GM21423 (cell line): ENCODE measurements around the gene COX4I2.
"Not testable (repeated sequence)": the region's sequence is repeated elsewhere in the genome, so short reads cannot be mapped to it uniquely, and the experiment has no call there.

ENCODE experiments used
- ATAC-seq: cut with Tn5 transposase; IDR thresholded peaks from one replicate; pipeline ENCODE4 v1.9.1; 2021; ENCODE audit warnings: mild to moderate bottlenecking, moderate library complexity; ENCODE audit not compliant: unreplicated experiment

COX4I2 gene

GRCh38 chr20:31637660-31638059, at the start of gene COX4I2:
Gene COX4I2 (plus strand): TSS chr20:31637912. CDS start chr20:31639018, 1,106 bp downstream.
- ATAC-seq, result no peak

GRCh38 chr20:31590717-31591225, 46.9 kb upstream of the COX4I2 start:
- no peak for ATAC-seq

GRCh38 chr20:31593221-31594001, 44.3 kb upstream of the COX4I2 start:
- ATAC-seq, result no peak

GRCh38 chr20:31594002-31594557, 43.6 kb upstream of the COX4I2 start:
- ATAC-seq, result no peak

GRCh38 chr20:31594558-31595379, 42.9 kb upstream of the COX4I2 start:
- no peak for ATAC-seq

- no peak for ATAC-seq
These were observed 42.4 kb upstream of the COX4I2 start for GRCh38 chr20:31595380-31595653.

GRCh38 chr20:31595654-31596411, 41.9 kb upstream of the COX4I2 start:
- ATAC-seq, result no peak

- ATAC-seq, result not testable (repeated sequence)
These were observed 41.3 kb upstream of the COX4I2 start for GRCh38 chr20:31596412-31596715.

GRCh38 chr20:31596831-31597480, 40.8 kb upstream of the COX4I2 start:
- ATAC-seq, result no peak

- ATAC-seq, result no peak
These were observed 40.2 kb upstream of the COX4I2 start for GRCh38 chr20:31597481-31597855.

GRCh38 chr20:31602431-31602778, 35.3 kb upstream of the COX4I2 start:
- ATAC-seq, result no peak

GRCh38 chr20:31602779-31603441, 34.8 kb upstream of the COX4I2 start:
- ATAC-seq, result peak; percentile 39

- ATAC-seq, result peak; percentile 45
These were observed 33.7 kb upstream of the COX4I2 start for GRCh38 chr20:31603822-31604566.

GRCh38 chr20:31604567-31605030, 33.1 kb upstream of the COX4I2 start:
- ATAC-seq, result no peak

- peak; percentile 90 for ATAC-seq
These were observed 32.4 kb upstream of the COX4I2 start, which contains the start of gene ID1 for GRCh38 chr20:31605031-31605901. Gene ID1 (plus strand): TSS chr20:31605289. CDS start chr20:31605388, 99 bp downstream.

- ATAC-seq, result no peak
These were observed 31.6 kb upstream of the COX4I2 start for GRCh38 chr20:31605902-31606803.
